GM19397 (cell line): ENCODE measurements around the gene TNIK.
"Not testable (repeated sequence)": the region's sequence is repeated elsewhere in the genome, so short reads cannot be mapped to it uniquely, and the experiment has no call there.

Source experiments
- ATAC-seq: cut with Tn5 transposase; IDR thresholded peaks from one replicate; pipeline ENCODE4 v1.9.1; 2021; ENCODE audit warnings: mild to moderate bottlenecking, moderate library complexity; ENCODE audit not compliant: unreplicated experiment

Gene TNIK

GRCh38 chr3:171469376-171469775 lies 9.2 kb upstream of the TNIK start:
- no peak for ATAC-seq

DNA sequence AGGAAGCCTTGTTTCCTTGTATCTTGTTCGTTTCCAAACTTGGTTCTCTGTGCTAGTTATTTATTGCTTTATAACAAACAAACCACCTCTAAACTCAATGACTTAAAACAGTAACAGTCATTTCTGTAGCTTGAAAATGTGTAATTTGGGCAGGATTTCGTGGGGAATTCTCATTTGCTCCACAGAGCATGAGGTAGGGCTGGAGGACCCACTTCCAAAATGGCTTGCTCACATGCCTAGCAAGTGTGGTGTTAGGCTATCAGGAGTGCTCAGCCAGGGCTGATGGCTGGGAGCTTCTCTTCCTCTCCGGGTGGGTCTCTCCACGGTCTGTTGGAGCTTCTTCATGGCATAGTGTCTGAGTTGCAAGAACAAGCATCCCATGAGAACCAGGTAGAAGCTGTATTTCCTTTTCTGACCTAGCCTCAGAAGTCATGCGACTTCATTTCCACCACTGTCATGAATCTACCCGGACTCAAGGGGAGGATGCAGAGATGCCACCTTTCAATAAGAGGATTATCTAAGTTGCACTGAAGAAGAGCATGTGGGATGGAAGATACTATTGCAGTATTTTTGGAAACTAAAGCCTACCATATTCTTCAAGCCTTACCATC lies 8.2 kb upstream of the TNIK start:
- ATAC-seq, result no peak

- ATAC-seq, result no peak
Measured at GRCh38 chr3:171465763-171466162, 5.6 kb upstream of the TNIK start.

GRCh38 chr3:171464462-171464861 lies 4.3 kb upstream of the TNIK start:
- no peak for ATAC-seq

GRCh38 chr3:171462224-171462623 lies 2.0 kb upstream of the TNIK start:
- no peak for ATAC-seq

- ATAC-seq, result no peak
Measured at GRCh38 chr3:171461525-171461917, 1.3 kb upstream of the TNIK start.

DNA sequence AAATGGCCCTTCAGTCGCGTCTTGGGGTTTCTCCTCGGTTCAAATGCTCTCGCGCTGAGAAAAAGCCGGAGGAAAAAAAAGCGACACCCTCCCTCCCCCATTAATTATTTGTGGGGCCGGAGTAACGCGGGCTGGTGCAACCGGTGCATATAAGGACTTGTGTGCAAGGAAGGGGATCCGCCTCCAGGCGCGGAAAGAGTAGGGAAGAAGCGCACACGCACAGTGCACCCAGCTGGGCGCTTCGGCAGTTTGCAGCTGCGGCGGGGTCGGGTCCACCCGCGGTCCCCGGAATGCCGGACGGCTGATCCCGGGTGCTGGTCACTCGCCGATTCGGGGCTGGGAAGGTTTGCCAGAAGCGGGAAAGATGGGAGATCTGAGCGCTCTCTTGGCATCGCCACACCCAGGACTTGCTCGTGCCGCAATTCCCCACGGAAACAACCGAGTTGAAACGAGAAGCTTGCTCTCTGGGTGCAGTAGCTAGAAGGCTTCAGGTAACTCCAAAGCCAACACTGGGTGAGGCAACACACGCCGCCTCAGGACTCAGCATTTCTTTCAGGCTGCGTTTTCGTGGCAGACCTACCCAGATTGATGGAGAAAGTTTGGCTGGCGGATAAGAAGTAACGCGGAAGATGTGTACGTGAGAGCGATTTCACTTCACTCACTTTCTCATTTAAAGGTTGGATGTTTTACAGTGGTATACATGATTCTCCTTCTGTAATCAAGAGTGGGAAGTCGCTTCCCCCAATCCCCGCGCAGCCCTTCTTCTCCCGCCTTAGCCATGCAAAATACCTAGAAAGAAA lies 720 bp upstream of the TNIK start:
- ATAC-seq, result peak; percentile 36

- no peak for ATAC-seq
Measured at GRCh38 chr3:171459137-171459941, 866 bp downstream of the TNIK start.

- ATAC-seq, result no peak
Measured at GRCh38 chr3:171458864-171459136, 1.4 kb downstream of the TNIK start.

- no peak for ATAC-seq
Measured at GRCh38 chr3:171458071-171458863, 1.9 kb downstream of the TNIK start.

GRCh38 chr3:171457607-171458061 lies 2.6 kb downstream of the TNIK start:
- ATAC-seq, result no peak

GRCh38 chr3:171456765-171457606 lies 3.2 kb downstream of the TNIK start:
- no peak for ATAC-seq

- ATAC-seq, result no peak
Measured at GRCh38 chr3:171455603-171456550, 4.3 kb downstream of the TNIK start.

DNA sequence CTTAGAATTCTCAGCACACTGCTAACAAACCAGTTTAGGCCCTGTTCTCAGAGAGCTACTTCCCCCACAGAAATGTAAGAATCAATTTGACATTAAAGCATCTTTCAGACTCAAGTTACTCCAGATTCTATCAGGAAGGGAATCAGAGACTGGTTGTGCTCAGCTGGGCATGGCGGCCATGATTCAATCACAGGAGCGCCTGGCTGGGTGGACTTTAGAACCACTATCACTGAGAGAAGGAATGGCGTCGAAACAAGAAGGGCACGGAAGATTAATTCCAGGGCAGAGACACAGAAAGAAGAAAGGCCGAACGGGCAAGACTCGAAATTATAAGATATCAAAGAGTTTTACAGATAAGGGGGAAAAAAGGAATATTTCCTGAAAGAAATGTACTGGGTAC lies 6.2 kb downstream of the TNIK start:
- no peak for ATAC-seq

GRCh38 chr3:171453180-171453886 lies 6.9 kb downstream of the TNIK start:
- no peak for ATAC-seq

GRCh38 chr3:171452328-171452727 lies 7.9 kb downstream of the TNIK start:
- no peak for ATAC-seq

- ATAC-seq, result no peak
Measured at GRCh38 chr3:171451915-171452314, 8.3 kb downstream of the TNIK start.

DNA sequence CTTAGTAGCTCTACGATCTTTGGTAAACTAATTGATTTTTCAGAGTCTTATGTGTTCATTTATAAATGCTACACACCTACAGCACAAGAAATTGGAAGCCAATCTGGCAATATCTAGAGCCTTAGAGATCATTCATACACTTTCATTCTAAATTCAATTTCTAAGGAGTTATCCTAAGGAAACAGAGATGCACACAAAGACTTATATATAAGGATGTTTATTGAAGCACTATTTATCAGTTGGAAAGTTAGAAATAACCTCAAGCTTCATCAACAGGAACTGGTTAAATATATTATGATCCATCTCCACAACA lies 12.7 kb downstream of the TNIK start:
- ATAC-seq, result not testable (repeated sequence)
